ENCODE results near the gene NANOS3. TPM values are rescaled to one million over a fixed set of nuclear protein-coding genes. Genes with fewer than 3 reads are reported as not detected.

Gene NANOS3
- total and polyA plus RNA-seq, 4 experiments from 2014 or later: not detected

- DNase-seq: no peak
- Mint-ChIP-seq H3K27ac (no peak overlapping the region), H3K4me3 (peak overlapping the region in 5 of 8 donors; percentile 26 to 80 (median 73)), H3K36me3 (no peaks in the 10 kb centered on the region), H3K27me3 (peaks cover 14 to 18% of the 10 kb centered on the region in 2 donors), H3K4me1 (peaks cover 3 to 11% (median 8%) of the 10 kb centered on the region in 4 donors), H3K9me3 (no peaks in the 10 kb centered on the region)
- intact Hi-C loops (cut with micrococcal nuclease): no loop called here
- Histone ChIP-seq H3K27me3 (ENCODE audit: insufficient read depth, low read length) (no peaks in the 10 kb centered on the region), H3K9me3 (ENCODE audit: control insufficient read depth in 1 of 2, low read length in 2 of 2) (no peaks in the 10 kb centered on the region), H3K27ac (ENCODE audit: low read depth, low read length) (no peak overlapping the region), H3K4me3 (ENCODE audit: low read length in 2 of 2) (no peak overlapping the region), H3K36me3 (ENCODE audit: insufficient read depth, low read length) (no peaks in the 10 kb centered on the region), H3K4me1 (ENCODE audit: insufficient read depth, low read length) (no peaks in the 10 kb centered on the region)
- ChIA-PET CTCF (ENCODE audit: partially characterized antibody) (interaction anchor here (0.7 to 1.6 kb wide), 5 partner anchors 88 to 274 kb away, joined by 3 to 4 read pairs (median 3); partner anchors contain the start of gene ASF1B), POLR2A (ENCODE audit: partially characterized antibody) (interaction anchor here (0.5 kb wide), 1 partner anchor 168 kb away, joined by 4 read pairs; no protein-coding TSS in a partner anchor)
Measured at GRCh38 chr19:13872339-13872694, 4.6 kb upstream of the NANOS3 start.

- peak overlapping the region in 3 of 7 donors; percentile 68 to 72 (median 70) for H3K27ac Mint-ChIP-seq
- ChIA-PET CTCF (ENCODE audit: partially characterized antibody) (interaction anchor here (0.7 to 1.6 kb wide), 5 partner anchors 11 to 264 kb away, joined by 3 to 4 read pairs (median 4); partner anchors contain the start of gene ASF1B), POLR2A (ENCODE audit: partially characterized antibody) (interaction anchor here (0.5 kb wide), 1 partner anchor 168 kb away, joined by 4 read pairs; no protein-coding TSS in a partner anchor)
- H3K36me3 Mint-ChIP-seq: no peaks in the 10 kb centered on the region
- H3K27me3 ChIP-seq (ENCODE audit: insufficient read depth, low read length): no peaks in the 10 kb centered on the region
- H3K36me3 ChIP-seq (ENCODE audit: insufficient read depth, low read length): no peaks in the 10 kb centered on the region
- intact Hi-C loops (cut with micrococcal nuclease): no loop called here
- no peaks in the 10 kb centered on the region for H3K9me3 ChIP-seq (ENCODE audit: control insufficient read depth in 1 of 2, low read length in 2 of 2)
- no peaks in the 10 kb centered on the region for H3K4me1 ChIP-seq (ENCODE audit: insufficient read depth, low read length)
- no peak overlapping the region for H3K4me3 ChIP-seq (ENCODE audit: low read length in 2 of 2)
- H3K27me3 Mint-ChIP-seq: peaks cover 10 to 13% of the 10 kb centered on the region in 2 donors
- no peak overlapping the region for H3K27ac ChIP-seq (ENCODE audit: low read depth, low read length)
- peak in 1 of 5 donors; percentile 22 for DNase-seq
- no peaks in the 10 kb centered on the region for H3K9me3 Mint-ChIP-seq
- peaks cover 2 to 11% (median 5%) of the 10 kb centered on the region in 4 donors for H3K4me1 Mint-ChIP-seq
- peak overlapping the region; percentile 26 to 80 (median 59) for H3K4me3 Mint-ChIP-seq
Measured at GRCh38 chr19:13872695-13873389, 4.1 kb upstream of the NANOS3 start.

- Histone ChIP-seq H3K4me3 (ENCODE audit: low read length in 2 of 2) (no peak overlapping the region), H3K27ac (ENCODE audit: low read depth, low read length) (no peak overlapping the region), H3K4me1 (ENCODE audit: insufficient read depth, low read length) (no peaks in the 10 kb centered on the region), H3K9me3 (ENCODE audit: control insufficient read depth in 1 of 2, low read length in 2 of 2) (no peaks in the 10 kb centered on the region), H3K36me3 (ENCODE audit: insufficient read depth, low read length) (no peaks in the 10 kb centered on the region), H3K27me3 (ENCODE audit: insufficient read depth, low read length) (no peaks in the 10 kb centered on the region)
- peaks cover 2 to 11% (median 5%) of the 10 kb centered on the region in 4 donors for H3K4me1 Mint-ChIP-seq
- intact Hi-C loops (cut with micrococcal nuclease): no loop called here
- DNase-seq: no peak
- H3K4me3 Mint-ChIP-seq: peak overlapping the region in 1 of 8 donors; percentile 25
- H3K27ac Mint-ChIP-seq: no peak overlapping the region
- ChIA-PET POLR2A (ENCODE audit: partially characterized antibody) (no interaction called here), CTCF (ENCODE audit: partially characterized antibody) (interaction anchor here (1.4 kb wide), 1 partner anchor 179 kb away, joined by 3 read pairs; no protein-coding TSS in a partner anchor)
- no peaks in the 10 kb centered on the region for H3K9me3 Mint-ChIP-seq
- no peaks in the 10 kb centered on the region for H3K36me3 Mint-ChIP-seq
- peaks cover 7 to 10% of the 10 kb centered on the region in 2 donors for H3K27me3 Mint-ChIP-seq
Measured at GRCh38 chr19:13873834-13874515, 3.0 kb upstream of the NANOS3 start.

- Histone ChIP-seq H3K4me3 (ENCODE audit: low read length in 2 of 2) (no peak overlapping the region), H3K27ac (ENCODE audit: low read depth, low read length) (no peak overlapping the region), H3K4me1 (ENCODE audit: insufficient read depth, low read length) (peaks cover 11% of the 10 kb centered on the region), H3K27me3 (ENCODE audit: insufficient read depth, low read length) (no peaks in the 10 kb centered on the region), H3K36me3 (ENCODE audit: insufficient read depth, low read length) (no peaks in the 10 kb centered on the region), H3K9me3 (ENCODE audit: control insufficient read depth in 1 of 2, low read length in 2 of 2) (no peaks in the 10 kb centered on the region)
- Mint-ChIP-seq H3K4me1 (peaks cover 9 to 22% (median 14%) of the 10 kb centered on the region in 4 donors), H3K27ac (peak overlapping the region in 2 of 7 donors; percentile 17 to 46), H3K4me3 (no peak overlapping the region), H3K9me3 (no peaks in the 10 kb centered on the region), H3K27me3 (peaks cover 4 to 8% of the 10 kb centered on the region in 2 donors), H3K36me3 (no peaks in the 10 kb centered on the region)
- no peak for DNase-seq
- intact Hi-C loops (cut with micrococcal nuclease): no loop called here
- POLR2A ChIA-PET (ENCODE audit: partially characterized antibody): interaction anchor here (0.6 kb wide), 3 partner anchors 89 to 160 kb away, joined by 3 to 5 read pairs (median 4); no protein-coding TSS in a partner anchor
- CTCF ChIA-PET (ENCODE audit: partially characterized antibody): interaction anchor here (1.0 to 1.8 kb wide), 4 partner anchors 13 to 184 kb away, joined by 3 to 13 read pairs (median 4); no protein-coding TSS in a partner anchor
Measured at GRCh38 chr19:13875824-13876223, 1.1 kb upstream of the NANOS3 start.

GRCh38 chr19:13877303-13877702 lies 369 bp downstream of the NANOS3 start:
- peaks cover 20 to 37% (median 29%) of the 10 kb centered on the region in 4 donors for H3K4me1 Mint-ChIP-seq
- H3K9me3 Mint-ChIP-seq: no peaks in the 10 kb centered on the region
- no peaks in the 10 kb centered on the region for H3K36me3 Mint-ChIP-seq
- no peak overlapping the region for H3K4me3 Mint-ChIP-seq
- no peak overlapping the region for H3K27ac Mint-ChIP-seq
- DNase-seq: no peak
- no peaks in the 10 kb centered on the region for H3K36me3 ChIP-seq (ENCODE audit: insufficient read depth, low read length)
- no peak overlapping the region for H3K4me3 ChIP-seq (ENCODE audit: low read length in 2 of 2)
- intact Hi-C loops (cut with micrococcal nuclease): no loop called here
- no peaks in the 10 kb centered on the region for H3K9me3 ChIP-seq (ENCODE audit: control insufficient read depth in 1 of 2, low read length in 2 of 2)
- H3K27me3 ChIP-seq (ENCODE audit: insufficient read depth, low read length): no peaks in the 10 kb centered on the region
- H3K27ac ChIP-seq (ENCODE audit: low read depth, low read length): no peak overlapping the region
- peaks cover 1 to 8% of the 10 kb centered on the region in 2 donors for H3K27me3 Mint-ChIP-seq
- CTCF ChIA-PET (ENCODE audit: partially characterized antibody): interaction anchor here (1.6 to 11.8 kb wide), 3 partner anchors 168 to 199 kb away, joined by 4 to 111 read pairs (median 41); partner anchors contain the start of gene MISP3
- peaks cover 26% of the 10 kb centered on the region for H3K4me1 ChIP-seq (ENCODE audit: insufficient read depth, low read length)
- POLR2A ChIA-PET (ENCODE audit: partially characterized antibody): interaction anchor here (0.6 to 1.0 kb wide), 3 partner anchors 103 to 259 kb away, joined by 3 to 4 read pairs (median 3); partner anchors contain the start of genes ASF1B and C19orf53

- Histone ChIP-seq H3K27me3 (ENCODE audit: insufficient read depth, low read length) (no peaks in the 10 kb centered on the region), H3K4me3 (ENCODE audit: low read length in 2 of 2) (peak overlapping the region in 1 of 2 donors; percentile 25), H3K27ac (ENCODE audit: low read depth, low read length) (peak overlapping the region; percentile 64), H3K4me1 (ENCODE audit: insufficient read depth, low read length) (peaks cover 39% of the 10 kb centered on the region), H3K36me3 (ENCODE audit: insufficient read depth, low read length) (no peaks in the 10 kb centered on the region), H3K9me3 (ENCODE audit: control insufficient read depth in 1 of 2, low read length in 2 of 2) (no peaks in the 10 kb centered on the region)
- Mint-ChIP-seq H3K4me1 (peaks cover 22 to 44% (median 35%) of the 10 kb centered on the region in 4 donors), H3K9me3 (no peaks in the 10 kb centered on the region), H3K27me3 (no peaks in the 10 kb centered on the region), H3K4me3 (peak overlapping the region; percentile 56 to 85 (median 66)), H3K27ac (peak overlapping the region; percentile 78 to 89 (median 84)), H3K36me3 (no peaks in the 10 kb centered on the region)
- DNase-seq: peak; percentile 95 to 96 (median 96)
- intact Hi-C loops (cut with micrococcal nuclease): loop anchor here (1.0 to 5.0 kb wide), 13 partner anchors 23 to 467 kb away; partner anchors contain the start of genes DCAF15, PRKACA and RFX1
- CTCF ChIA-PET (ENCODE audit: partially characterized antibody): interaction anchor here (0.5 to 11.8 kb wide), 34 partner anchors 10 to 600 kb away, joined by 3 to 111 read pairs (median 4); partner anchors contain the start of genes ASF1B, C19orf67, DCAF15 and IL27RA
- POLR2A ChIA-PET (ENCODE audit: partially characterized antibody): interaction anchor here (1.0 to 5.0 kb wide), 14 partner anchors 34 to 236 kb away, joined by 3 to 43 read pairs (median 4); partner anchors contain the start of genes DCAF15, IL27RA, MISP3 and PRKACA
Measured at GRCh38 chr19:13880059-13881043, 3.4 kb downstream of the NANOS3 start.
